ENCODE results near the gene CPEB3.
"Not testable (repeated sequence)": the region's sequence is repeated elsewhere in the genome, so short reads cannot be mapped to it uniquely, and the experiment has no call there.

CPEB3 gene

GRCh38 chr10:92124616-92125143 is 166.2 kb downstream of the CPEB3 start:
- TF ChIP-seq ZNF274 (IDR thresholded peaks at IDR 0.05; ENCODE audit: low read depth, low read length) = no peak
- H3K4me3 ChIP-seq (ENCODE audit: low read length) = no peak overlapping the region

- no peak overlapping the region for H3K4me3 ChIP-seq (ENCODE audit: low read length)
- TF ChIP-seq ZNF274 (IDR thresholded peaks at IDR 0.05; ENCODE audit: low read depth, low read length) = no peak
Measured at GRCh38 chr10:92124020-92124419, 166.9 kb downstream of the CPEB3 start.

GRCh38 chr10:92122941-92123450 is 167.9 kb downstream of the CPEB3 start:
- H3K4me3 ChIP-seq (ENCODE audit: low read length) = no peak overlapping the region
- TF ChIP-seq ZNF274 (IDR thresholded peaks at IDR 0.05; ENCODE audit: low read depth, low read length) = no peak

- TF ChIP-seq ZNF274 (IDR thresholded peaks at IDR 0.05; ENCODE audit: low read depth, low read length) = no peak
- no peak overlapping the region for H3K4me3 ChIP-seq (ENCODE audit: low read length)
Measured at GRCh38 chr10:92121686-92122492, 169.0 kb downstream of the CPEB3 start.

GRCh38 chr10:92119340-92119739 is 171.5 kb downstream of the CPEB3 start:
- no peak overlapping the region for H3K4me3 ChIP-seq (ENCODE audit: low read length)
- TF ChIP-seq ZNF274 (IDR thresholded peaks at IDR 0.05; ENCODE audit: low read depth, low read length) = no peak

GRCh38 chr10:92114917-92115316 is 176.0 kb downstream of the CPEB3 start:
- H3K4me3 ChIP-seq (ENCODE audit: low read length) = not testable (repeated sequence)

GRCh38 chr10:92113911-92114600 is 176.8 kb downstream of the CPEB3 start:
- TF ChIP-seq ZNF274 (IDR thresholded peaks at IDR 0.05; ENCODE audit: low read depth, low read length) = no peak

GRCh38 chr10:92112462-92112861 is 178.4 kb downstream of the CPEB3 start:
- H3K4me3 ChIP-seq (ENCODE audit: low read length) = no peak overlapping the region
- TF ChIP-seq ZNF274 (IDR thresholded peaks at IDR 0.05; ENCODE audit: low read depth, low read length) = no peak

More at GRCh38 chr10:92113911-92114600, 176.8 kb downstream of the CPEB3 start:
- no peak overlapping the region for H3K4me3 ChIP-seq (ENCODE audit: low read length)

- H3K4me3 ChIP-seq (ENCODE audit: low read length) = no peak overlapping the region
- no peak for TF ChIP-seq ZNF274 (IDR thresholded peaks at IDR 0.05; ENCODE audit: low read depth, low read length)
Measured at GRCh38 chr10:92111336-92111939, 179.4 kb downstream of the CPEB3 start.

- no peak overlapping the region for H3K4me3 ChIP-seq (ENCODE audit: low read length)
- no peak for TF ChIP-seq ZNF274 (IDR thresholded peaks at IDR 0.05; ENCODE audit: low read depth, low read length)
Measured at GRCh38 chr10:92110039-92110794, 180.7 kb downstream of the CPEB3 start.

- H3K4me3 ChIP-seq (ENCODE audit: low read length) = no peak overlapping the region
- no peak for TF ChIP-seq ZNF274 (IDR thresholded peaks at IDR 0.05; ENCODE audit: low read depth, low read length)
Measured at GRCh38 chr10:92108747-92109146, 182.1 kb downstream of the CPEB3 start.

- no peak overlapping the region for H3K4me3 ChIP-seq (ENCODE audit: low read length)
- TF ChIP-seq ZNF274 (IDR thresholded peaks at IDR 0.05; ENCODE audit: low read depth, low read length) = no peak
Measured at GRCh38 chr10:92108120-92108519, 182.8 kb downstream of the CPEB3 start.

GRCh38 chr10:92103376-92104090 is 187.3 kb downstream of the CPEB3 start:
- no peak overlapping the region for H3K4me3 ChIP-seq (ENCODE audit: low read length)
- no peak for TF ChIP-seq ZNF274 (IDR thresholded peaks at IDR 0.05; ENCODE audit: low read depth, low read length)
